ENCODE data around the gene DOCK2.

DOCK2 gene

DNA sequence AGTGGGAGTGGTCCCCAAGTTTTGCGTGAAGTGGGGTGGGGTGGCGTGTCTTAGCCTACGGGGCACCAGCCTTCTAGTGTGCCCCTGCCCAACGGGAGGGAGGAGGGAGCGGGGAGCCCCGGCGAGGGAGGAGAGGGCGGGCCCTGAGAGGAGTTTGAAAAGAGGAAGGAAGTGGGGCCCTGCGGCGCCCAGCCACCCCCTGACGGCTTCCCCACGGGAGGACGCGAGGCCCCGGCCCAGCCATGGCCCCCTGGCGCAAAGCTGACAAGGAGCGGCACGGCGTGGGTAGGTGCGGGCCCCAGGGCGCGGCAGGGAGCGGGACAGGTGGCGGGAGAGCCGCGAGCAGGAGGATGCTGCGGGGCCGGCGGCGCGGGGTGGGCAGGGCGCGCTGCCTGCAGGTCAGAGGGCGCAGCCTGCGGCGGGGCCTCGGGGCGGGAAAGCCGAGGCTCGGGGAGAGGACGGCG, at the start of gene DOCK2:
DOCK2 (plus strand) TSS at position 191 of the 464 bp plus-strand sequence; CDS start at position 243, 52 bp downstream.
- no peak for DNase-seq (ENCODE audit: extremely low read depth, low read depth)
- TF ChIP-seq CTCF (IDR thresholded peaks at IDR 0.05; ENCODE audit: low read depth, low read length) = no peak

DNA sequence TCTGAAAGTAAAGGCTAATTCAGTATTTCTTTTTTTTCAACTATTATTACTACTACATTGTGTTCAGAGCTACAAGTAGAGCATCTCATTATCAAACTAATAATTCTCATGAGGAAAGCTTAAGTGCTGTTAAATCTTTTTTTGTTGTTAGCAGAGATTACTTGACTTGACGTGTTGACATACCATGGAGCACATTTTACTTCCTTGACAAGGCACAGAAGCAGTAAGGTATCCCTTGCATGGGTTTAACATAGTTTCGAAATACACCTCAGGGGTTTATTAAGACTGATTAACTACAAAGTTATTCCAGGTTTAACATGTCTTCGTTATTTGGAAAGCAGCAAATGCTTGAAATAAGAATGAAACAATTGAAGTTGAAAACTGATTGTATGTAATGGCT, 46.5 kb upstream of the DOCK2 start:
- TF ChIP-seq CTCF (IDR thresholded peaks at IDR 0.05; ENCODE audit: low read depth, low read length) = no peak
- no peak for DNase-seq (ENCODE audit: extremely low read depth, low read depth)

DNA sequence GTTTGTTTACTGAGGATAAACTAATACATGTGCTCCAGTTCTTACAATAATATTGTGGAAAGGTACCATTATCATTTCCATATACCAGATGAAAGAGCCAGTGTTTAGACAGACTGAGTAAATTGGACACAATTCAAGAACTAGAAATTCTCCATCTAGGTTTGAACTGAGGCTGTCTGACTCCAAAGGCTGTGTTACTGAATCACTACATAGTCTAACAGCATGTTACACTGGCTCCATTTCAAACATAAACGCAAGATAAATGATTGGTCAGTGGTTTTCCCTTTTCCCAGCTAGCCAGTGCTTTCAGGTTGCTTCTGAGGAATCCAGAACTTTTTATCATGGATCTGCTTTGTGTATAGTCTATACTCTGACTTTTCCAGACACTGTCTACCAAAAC, 45.4 kb upstream of the DOCK2 start:
- no peak for TF ChIP-seq CTCF (IDR thresholded peaks at IDR 0.05; ENCODE audit: low read depth, low read length)
- DNase-seq (ENCODE audit: extremely low read depth, low read depth) = no peak

DNA sequence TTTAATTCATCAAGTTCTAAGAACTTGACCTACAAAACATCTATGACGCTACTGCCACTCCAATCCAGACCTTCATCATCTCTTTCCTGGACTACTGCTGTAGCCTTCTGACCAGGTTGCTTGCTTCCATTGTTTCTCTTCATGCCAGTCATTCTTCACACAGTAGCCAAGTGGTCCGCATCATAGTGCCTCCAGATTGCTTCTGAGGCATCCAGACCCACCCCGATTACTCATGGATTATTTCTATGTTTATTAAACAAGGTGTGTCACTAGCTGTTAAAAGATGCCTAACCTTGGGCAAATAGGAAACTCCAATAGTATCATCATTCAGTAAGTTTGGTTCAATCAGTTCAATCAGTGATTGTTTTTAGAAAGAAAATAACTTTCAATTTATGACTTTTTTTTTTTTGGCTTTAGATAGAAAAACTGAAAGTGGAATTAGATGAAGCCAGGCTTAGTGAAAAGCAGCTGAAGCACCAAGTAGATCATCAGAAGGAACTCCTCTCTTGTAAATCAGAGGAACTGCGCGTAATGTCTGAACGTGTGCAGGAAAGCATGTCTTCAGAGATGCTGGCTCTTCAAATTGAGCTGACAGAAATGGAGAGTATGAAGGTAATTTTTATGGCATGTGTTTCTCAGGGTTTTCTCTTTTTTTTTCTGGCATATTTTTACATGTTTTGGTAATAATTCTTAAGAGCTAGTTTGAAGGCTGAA, 44.0 kb upstream of the DOCK2 start:
- TF ChIP-seq CTCF (IDR thresholded peaks at IDR 0.05; ENCODE audit: low read depth, low read length) = no peak
- DNase-seq (ENCODE audit: extremely low read depth, low read depth) = no peak

DNA sequence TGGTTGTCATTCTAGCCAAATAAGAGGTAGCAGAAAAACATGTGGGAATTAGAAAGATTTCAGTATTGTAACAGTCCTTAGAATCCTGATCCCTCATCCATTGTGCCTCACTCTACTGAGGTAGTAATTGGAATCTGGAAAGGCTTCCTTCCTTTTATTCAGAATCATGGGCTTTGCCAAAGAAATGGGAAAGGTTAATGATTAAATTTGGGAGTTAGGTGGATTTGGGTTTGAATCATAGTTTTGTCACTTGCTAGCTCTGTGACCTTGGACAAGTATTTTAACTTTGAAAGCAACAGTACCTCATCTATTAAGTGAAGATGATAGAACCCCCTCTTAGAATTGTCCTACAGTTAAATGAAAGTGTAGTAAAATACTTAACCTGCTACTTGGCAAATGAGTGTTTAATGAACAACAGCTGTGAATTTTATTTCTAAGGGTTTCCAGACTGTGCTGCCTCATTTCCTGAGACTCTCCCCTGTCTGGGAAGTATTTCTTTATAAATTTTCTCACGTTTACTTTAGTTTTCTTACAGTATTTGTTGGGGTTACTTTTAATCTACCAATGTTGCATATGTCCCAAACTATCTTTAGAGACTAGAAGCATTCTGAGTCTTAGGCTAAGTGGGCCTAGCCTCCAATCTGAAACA, 41.8 kb upstream of the DOCK2 start:
- no peak for TF ChIP-seq CTCF (IDR thresholded peaks at IDR 0.05; ENCODE audit: low read depth, low read length)
- DNase-seq (ENCODE audit: extremely low read depth, low read depth) = no peak

GRCh38 chr5:169599451-169599850, 37.6 kb upstream of the DOCK2 start:
- no peak for TF ChIP-seq CTCF (IDR thresholded peaks at IDR 0.05; ENCODE audit: low read depth, low read length)

GRCh38 chr5:169602535-169602934, 34.5 kb upstream of the DOCK2 start:
- no peak for TF ChIP-seq CTCF (IDR thresholded peaks at IDR 0.05; ENCODE audit: low read depth, low read length)

More at GRCh38 chr5:169599451-169599850, 37.6 kb upstream of the DOCK2 start:
- no peak for DNase-seq (ENCODE audit: extremely low read depth, low read depth)

More at GRCh38 chr5:169602535-169602934, 34.5 kb upstream of the DOCK2 start:
- no peak for DNase-seq (ENCODE audit: extremely low read depth, low read depth)
